Coronary artery (tissue), 2 donors: ENCODE measurements around the gene CRYZ.
A peak's percentile ranks its signal among the peaks of the same experiment; 100 is the strongest.
"Not testable (repeated sequence)": the region's sequence is repeated elsewhere in the genome, so short reads cannot be mapped to it uniquely, and the experiment has no call there.

ENCODE experiments used
- DNase-seq: peaks from one replicate; pipeline ENCODE4 v3.0.0-alpha.2; 2017; ENCODE audit warnings: low spot score
- H3K27ac ChIP-seq, 2 donors: fragments of 200-600 bp; sonication (generic); one replicate each; pipeline ENCODE4 v1.5.1; 2016 to 2019
- H3K4me3 ChIP-seq: fragments of 200-600 bp; sonication (generic); 2 replicates; pipeline ENCODE4 v1.5.1; 2016; ENCODE audit warnings: mild to moderate bottlenecking, moderate library complexity
- TF ChIP-seq, protein P1 (sequence below): fragments of 200-600 bp; sonication (generic); IDR thresholded peaks from one replicate; pipeline ENCODE4 v1.5.1; 2019; ENCODE audit warnings: antibody characterized with exemption

The CRYZ gene

DNA sequence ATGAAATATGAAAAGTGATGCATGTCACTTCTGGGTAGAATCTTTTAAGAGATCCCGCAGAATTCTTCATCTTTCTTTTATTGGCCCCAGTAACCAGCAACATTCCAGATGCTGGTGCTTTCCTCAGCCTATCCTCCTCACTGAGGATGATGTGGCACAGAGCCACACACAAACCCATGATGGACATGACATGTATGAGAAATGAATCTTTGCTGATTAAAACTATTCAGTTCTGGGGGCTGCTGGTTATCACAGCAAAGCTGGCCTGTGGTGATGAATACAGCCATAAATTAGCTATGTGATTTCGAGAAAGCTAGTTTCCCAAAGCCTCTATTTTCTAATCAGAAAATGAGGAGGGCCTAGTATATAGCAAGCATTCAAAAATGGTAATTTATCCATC is 51.0 kb downstream of the CRYZ start:
- H3K4me3 ChIP-seq: no peak overlapping the region
- no peak for DNase-seq
- H3K27ac ChIP-seq: no peak overlapping the region
- TF ChIP-seq, protein P1, sequence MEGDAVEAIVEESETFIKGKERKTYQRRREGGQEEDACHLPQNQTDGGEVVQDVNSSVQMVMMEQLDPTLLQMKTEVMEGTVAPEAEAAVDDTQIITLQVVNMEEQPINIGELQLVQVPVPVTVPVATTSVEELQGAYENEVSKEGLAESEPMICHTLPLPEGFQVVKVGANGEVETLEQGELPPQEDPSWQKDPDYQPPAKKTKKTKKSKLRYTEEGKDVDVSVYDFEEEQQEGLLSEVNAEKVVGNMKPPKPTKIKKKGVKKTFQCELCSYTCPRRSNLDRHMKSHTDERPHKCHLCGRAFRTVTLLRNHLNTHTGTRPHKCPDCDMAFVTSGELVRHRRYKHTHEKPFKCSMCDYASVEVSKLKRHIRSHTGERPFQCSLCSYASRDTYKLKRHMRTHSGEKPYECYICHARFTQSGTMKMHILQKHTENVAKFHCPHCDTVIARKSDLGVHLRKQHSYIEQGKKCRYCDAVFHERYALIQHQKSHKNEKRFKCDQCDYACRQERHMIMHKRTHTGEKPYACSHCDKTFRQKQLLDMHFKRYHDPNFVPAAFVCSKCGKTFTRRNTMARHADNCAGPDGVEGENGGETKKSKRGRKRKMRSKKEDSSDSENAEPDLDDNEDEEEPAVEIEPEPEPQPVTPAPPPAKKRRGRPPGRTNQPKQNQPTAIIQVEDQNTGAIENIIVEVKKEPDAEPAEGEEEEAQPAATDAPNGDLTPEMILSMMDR: no peak

GRCh38 chr1:74681449-74681848 is 51.4 kb downstream of the CRYZ start:
- no peak overlapping the region for H3K27ac ChIP-seq
- no peak overlapping the region for H3K4me3 ChIP-seq
- TF ChIP-seq, protein P1: no peak
- DNase-seq: no peak

GRCh38 chr1:74681001-74681400 is 51.8 kb downstream of the CRYZ start:
- TF ChIP-seq, protein P1: no peak
- no peak for DNase-seq
- no peak overlapping the region for H3K4me3 ChIP-seq
- H3K27ac ChIP-seq: no peak overlapping the region

- DNase-seq: no peak
- H3K4me3 ChIP-seq: no peak overlapping the region
- TF ChIP-seq, protein P1: no peak
- no peak overlapping the region for H3K27ac ChIP-seq
Measured at GRCh38 chr1:74679811-74680210, 53.0 kb downstream of the CRYZ start.

GRCh38 chr1:74677926-74678325 is 54.9 kb downstream of the CRYZ start:
- no peak overlapping the region for H3K4me3 ChIP-seq
- TF ChIP-seq, protein P1: no peak
- no peak for DNase-seq
- no peak overlapping the region for H3K27ac ChIP-seq

DNA sequence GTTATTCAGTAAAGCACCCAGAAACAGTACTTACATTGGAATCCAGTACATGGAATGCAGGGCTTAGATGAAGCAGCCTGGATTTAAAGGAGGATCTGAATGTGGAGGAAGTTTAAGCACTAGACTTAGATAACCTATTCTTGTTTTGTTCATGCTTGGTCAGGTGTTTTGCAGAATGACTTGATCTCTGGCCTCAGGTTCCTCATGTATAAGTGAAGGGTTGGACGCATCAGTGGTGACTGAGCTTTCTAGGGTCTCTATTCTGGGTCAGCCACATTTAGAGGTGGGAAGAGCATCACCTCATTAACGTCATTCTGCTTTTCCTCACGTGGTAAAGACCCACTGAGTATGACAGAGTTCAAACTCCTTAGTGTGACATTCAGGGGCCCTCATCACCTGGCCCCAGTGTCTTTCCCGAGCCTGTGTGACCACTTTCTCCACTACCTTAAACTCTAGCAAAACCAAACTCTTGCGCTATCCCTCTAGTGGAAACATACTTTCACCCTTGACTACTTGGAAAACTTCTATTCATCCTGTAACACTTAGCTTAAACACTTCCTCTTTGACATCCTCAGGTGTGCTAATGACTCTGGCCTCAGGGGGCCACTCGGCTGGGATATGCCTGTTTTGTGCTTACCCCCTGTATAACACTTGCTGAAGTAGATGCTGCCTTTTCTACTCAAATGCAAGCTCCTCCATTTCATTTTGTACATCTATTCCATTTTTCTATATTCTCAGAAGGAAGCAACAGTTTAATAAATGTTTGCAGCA is 58.4 kb downstream of the CRYZ start:
- H3K4me3 ChIP-seq: peak overlapping the region; percentile 66
- TF ChIP-seq, protein P1: no peak
- no peak for DNase-seq
- no peak overlapping the region for H3K27ac ChIP-seq

GRCh38 chr1:74673351-74674111 is 59.3 kb downstream of the CRYZ start, which contains the start of gene ERICH3:
TSS of gene ERICH3 (minus strand) at chr1:74673792. CDS start at chr1:74673519, 273 bp downstream.
- DNase-seq: no peak
- Histone ChIP-seq H3K27ac (no peak within 1 kb of the TSS), H3K4me3 (peak within 1 kb of the TSS; percentile 66)
- TF ChIP-seq, protein P1: no peak

GRCh38 chr1:74670866-74671265 is 62.0 kb downstream of the CRYZ start:
- not testable (repeated sequence) for H3K27ac ChIP-seq, DNase-seq, H3K4me3 ChIP-seq
